Stimulated activated CD8-positive, alpha-beta memory T cell treated with anti-CD3 and anti-CD28 coated beads, Interleukin-7, amount 100 ng/mL, for 24 hours (primary cell): ENCODE measurements around the gene RSPH9.
"Not testable (repeated sequence)": the region's sequence is repeated elsewhere in the genome, so short reads cannot be mapped to it uniquely, and the experiment has no call there.

ENCODE experiments used
- DNase-seq: peaks from one replicate; pipeline ENCODE4 v3.0.0-alpha.2; 2020; ENCODE audit warnings: low read depth

The RSPH9 gene

DNA sequence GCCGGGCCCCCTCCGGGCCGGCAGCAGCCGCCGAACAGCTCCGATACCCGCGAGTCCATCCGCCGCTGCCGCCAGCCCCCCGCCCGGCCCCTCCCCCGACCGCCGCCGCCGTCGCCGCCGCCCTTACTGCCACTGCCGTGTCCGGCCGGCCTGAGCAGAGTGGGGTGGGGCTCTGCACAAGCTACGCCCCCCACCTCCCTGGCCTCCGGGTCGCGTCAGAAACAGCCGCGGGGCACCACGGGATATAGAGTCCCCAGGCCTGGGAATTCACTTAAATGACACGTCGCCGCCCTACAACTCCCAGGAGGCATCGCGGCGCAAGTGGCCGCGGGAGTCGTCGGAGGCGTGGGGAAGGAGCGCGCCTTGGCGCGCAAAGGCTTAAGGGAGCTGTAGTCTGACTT is 15.7 kb upstream of the RSPH9 start, which contains the start of gene GTPBP2:
TSS of gene GTPBP2 (minus strand) at position 161 of the 401 bp plus-strand sequence. CDS start at position 59, 102 bp downstream.
- DNase-seq = peak; percentile 90

DNA sequence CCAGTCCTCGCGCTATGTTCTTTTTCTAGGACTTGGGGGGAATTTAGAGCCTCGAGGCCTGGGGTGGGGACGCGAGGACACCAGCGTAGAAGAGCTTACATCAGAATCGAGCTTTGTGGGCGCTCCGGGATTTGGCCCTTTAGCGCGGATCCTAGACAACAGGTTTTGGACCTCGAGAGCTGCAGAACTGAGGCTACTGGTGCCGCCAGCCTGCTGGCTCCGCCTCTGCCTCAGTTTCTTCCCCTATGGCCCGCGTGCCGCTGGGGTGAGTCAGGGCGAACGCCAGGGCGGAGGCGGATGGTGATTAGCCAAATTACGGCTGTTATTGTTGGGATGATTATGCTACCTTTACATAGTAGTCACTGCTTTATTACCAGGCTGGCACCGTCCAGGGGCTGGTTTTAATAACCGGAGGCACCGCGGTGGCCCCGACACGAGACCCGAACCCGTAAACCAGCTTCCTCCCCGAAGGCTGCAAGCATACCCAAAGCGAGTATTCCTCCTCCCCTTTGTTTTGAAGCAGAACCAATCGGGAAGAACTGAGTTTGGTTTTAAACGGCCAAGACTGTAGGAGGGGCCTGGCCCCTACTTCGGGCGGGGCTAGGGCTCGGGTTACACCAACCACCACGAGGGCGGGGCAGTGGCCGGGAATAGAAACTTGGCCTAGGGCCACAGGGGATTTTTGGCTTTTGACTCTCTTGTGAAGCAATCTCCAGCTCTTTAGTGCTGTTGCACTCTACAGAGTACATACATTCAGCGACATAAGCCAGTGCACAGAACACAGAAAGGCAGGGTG is 15.1 kb upstream of the RSPH9 start:
- DNase-seq = peak; percentile 81

DNA sequence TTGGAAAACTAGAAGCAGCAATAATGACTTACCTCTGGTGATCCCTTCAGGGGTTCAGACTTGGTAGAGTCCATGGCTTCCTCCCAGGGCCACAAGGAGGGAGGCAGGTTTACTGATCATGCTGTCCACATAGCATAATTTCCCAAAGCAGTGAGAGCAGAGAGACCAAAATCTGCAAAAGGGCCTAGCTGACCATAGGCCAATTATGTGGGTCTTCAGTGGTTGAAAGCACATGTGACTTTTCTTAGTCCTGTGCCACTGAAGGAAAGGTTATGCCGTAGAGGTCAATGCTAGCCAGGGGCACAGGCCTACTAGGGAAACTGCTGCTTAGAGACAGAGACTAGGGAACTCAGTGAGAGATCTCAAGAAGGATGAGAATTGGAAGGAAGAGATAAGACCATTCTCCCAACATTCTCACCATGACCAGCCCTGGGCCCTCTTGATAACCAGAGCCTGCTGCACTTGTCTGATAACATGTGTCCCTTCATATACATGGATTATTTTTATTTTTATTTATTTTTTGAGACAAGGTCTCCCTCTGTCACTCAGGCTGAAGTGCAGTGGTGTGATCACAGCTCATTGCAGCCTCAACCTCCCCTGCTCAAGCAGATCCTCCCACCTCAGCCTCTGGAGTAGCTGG is 13.7 kb upstream of the RSPH9 start:
- DNase-seq = no peak

DNA sequence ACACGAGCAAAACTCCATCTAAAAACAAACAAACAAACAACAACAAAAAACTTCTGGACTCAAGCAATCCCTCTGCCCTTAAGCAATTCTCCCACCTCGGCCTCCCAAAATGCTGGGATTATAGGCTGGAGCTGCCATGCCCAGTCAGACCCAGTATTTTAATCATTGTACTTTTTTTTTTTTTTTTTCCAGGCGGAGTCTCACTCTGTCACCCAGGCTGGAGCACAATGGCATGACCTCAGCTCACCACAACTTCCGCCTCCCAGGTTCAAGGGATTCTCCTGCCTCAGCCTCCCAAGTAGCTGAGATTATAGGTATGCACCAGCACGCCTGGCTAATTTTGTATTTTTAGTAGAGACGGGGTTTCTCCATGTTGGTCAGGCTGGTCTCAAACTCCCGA is 11.8 kb upstream of the RSPH9 start:
- not testable (repeated sequence) for DNase-seq

DNA sequence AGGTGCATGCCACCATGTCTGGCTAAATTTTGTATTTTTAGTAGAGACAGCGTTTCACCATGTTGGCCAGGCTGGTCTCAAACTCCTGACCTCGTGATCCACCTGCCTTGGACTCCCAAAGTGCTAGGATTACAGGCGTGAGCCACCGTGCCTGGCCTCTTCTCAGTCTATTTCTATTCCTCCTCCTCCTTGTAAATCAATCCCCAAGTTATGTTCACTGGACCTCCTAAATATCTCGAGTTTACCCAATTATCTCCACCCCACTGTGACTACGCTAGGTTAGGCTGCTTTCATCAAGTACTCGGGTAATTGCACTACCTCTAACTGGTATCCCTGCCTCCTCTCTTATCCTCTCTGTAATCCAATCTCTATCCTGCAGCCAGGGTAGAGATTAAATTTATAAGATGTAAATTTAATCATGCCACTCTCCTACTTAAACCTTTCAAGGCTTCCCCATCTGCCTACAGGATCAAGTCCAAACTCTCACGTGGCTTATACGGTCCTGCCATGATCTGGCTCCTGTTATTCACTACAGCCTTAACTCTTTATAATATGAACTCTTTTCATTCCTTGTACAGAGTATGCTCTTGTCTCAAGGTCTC is 10.0 kb upstream of the RSPH9 start:
- no peak for DNase-seq

DNA sequence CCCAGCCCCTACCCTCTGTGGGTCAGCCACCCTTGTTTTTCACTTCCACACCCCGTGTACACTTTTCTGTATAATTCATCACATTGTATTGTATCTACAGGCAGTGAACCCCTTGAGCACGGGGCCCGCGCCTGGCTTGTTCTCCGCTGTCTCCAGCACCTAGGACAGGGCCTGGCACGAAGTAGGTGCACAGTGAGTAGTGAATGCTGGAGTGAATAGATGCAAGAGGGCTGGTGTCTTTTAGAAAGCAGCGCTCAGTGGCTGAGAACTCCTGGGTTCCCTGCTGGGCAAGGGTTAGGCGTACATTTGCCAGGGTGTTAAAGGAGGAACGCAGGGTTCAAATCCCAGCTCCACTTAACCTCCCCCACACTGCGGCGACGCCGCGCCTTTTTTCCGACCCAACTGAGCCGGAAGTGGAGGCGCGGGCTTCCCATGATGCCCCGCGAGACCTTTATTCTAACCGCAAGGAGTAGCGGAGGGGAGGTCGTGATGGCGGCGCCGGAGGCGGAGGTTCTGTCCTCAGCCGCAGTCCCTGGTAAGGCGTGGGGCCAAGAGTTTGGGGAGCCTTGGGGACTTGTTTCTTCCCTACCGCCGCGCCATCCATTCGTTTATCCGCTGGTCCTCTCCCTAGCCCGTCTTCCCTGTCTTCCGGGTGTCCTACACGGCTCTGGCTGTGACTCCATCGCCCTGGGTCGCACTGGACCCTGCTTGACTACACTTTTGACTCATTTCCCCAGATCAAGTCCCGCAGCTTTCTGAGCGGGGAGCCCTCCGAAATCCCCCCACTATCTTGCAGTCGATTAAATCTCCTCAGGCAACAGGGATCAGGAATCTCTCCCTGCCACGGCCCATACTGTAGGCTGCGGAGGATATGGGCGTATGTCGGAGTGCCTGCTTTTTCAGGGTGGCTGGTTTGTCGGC is 9.2 kb upstream of the RSPH9 start, which contains the start of gene MAD2L1BP:
TSS of gene MAD2L1BP (plus strand) at position 454 of the 921 bp plus-strand sequence. CDS start at position 490, 36 bp downstream.
- DNase-seq = peak; percentile 81

DNA sequence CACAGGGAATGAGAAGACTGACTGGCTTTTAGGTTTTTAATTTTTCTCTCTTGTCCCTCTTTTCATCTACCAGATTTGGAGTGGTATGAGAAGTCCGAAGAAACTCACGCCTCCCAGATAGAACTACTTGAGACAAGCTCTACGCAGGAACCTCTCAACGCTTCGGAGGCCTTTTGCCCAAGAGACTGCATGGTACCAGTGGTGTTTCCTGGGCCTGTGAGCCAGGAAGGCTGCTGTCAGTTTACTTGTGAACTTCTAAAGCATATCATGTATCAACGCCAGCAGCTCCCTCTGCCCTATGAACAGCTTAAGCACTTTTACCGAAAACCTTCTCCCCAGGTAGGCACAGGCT is 8.6 kb upstream of the RSPH9 start:
- no peak for DNase-seq

DNA sequence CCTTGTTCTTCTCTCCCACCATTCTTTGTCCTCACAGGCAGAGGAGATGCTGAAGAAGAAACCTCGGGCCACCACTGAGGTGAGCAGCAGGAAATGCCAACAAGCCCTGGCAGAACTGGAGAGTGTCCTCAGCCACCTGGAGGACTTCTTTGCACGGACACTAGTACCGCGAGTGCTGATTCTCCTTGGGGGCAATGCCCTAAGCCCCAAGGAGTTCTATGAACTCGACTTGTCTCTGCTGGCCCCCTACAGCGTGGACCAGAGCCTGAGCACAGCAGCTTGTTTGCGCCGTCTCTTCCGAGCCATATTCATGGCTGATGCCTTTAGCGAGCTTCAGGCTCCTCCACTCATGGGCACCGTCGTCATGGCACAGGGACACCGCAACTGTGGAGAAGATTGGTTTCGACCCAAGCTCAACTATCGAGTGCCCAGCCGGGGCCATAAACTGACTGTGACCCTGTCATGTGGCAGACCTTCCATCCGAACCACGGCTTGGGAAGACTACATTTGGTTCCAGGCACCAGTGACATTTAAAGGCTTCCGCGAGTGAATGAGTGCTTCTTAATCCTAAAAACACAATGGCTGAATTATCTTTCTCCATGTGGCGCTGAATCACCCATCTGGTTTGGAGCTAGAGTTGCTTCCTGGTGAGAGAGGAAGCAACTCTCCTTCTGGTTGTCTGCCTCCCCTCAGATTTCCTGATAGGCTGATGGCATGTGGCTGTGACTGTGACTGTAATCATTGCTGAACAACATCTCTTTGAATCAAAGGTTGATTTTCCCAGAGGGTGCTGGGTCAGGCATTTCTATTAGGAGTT is 4.6 kb upstream of the RSPH9 start:
- no peak for DNase-seq

DNA sequence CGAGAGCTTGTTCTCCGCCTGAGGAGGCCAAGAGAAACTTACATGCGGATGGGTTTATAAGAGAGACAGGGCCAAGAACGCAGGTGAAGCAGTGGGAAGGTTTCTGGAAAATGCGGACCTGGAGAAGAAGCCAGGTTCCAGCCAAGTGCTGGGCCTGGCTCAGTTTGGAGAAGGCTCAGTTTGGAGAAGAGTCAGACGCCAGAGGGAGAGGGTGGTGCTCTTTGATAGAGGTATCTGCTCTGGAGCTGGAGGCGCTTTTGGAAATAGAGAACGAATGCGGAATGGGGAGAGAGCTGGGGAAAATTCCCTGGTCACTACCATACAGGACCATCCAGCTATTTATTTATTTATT is 753 bp downstream of the RSPH9 start:
- DNase-seq = no peak

DNA sequence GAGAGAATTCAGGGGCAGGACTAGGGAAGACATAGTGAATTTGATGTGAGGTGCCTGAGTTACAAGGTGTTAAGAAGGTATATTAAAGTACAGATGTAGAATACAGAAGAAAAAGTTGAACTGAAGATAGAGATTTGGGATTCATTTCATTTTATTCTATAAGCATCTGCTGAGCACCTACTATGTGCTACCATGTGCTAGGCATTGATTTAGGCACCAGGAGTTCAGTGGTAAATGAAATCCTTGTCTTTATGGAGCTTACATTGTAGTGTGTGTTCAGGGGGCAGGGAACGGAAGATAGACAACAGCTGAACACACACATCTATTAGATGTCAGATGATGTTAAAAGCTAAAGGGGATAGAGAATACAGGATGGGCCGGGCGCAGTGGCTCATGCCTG is 2.8 kb downstream of the RSPH9 start:
- no peak for DNase-seq

DNA sequence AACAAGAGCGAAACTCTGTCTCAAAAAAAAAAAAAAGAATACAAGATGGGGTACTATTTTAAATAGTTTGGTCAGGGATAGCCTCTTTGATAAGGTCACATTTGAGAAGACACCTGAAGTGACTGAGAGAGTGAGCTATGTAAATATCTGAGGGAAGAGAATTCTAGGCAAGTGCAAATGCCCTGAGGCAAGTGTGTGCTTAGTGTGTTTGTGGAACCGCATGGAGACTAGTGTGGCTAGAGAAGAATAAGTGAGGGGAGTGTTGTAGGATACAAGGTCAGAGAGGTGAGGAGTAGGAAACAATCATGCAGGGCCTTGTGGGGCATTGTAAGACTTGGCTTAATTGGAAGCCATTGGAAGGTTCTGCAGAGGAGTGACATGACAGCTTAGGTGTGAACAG is 3.4 kb downstream of the RSPH9 start:
- DNase-seq = no peak

DNA sequence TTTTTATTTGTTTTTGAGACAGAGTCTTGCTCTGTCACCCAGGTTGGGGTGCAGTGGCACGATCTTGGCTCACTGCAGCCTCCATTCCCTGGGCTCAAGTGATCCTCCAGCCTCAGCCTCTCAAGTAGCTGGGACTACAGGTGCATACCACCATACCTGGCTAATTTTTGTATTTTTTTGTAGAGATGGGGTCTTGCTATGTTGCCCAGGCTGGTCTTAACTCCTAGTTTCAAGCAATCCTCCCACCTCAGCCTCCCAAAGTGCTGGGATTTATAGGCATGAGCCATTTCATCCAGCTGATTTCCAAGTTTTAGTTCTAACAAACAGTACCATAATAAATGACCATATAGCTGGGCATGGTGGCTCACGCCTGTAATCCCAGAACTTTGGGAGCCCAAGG is 8.0 kb downstream of the RSPH9 start:
- not testable (repeated sequence) for DNase-seq

DNA sequence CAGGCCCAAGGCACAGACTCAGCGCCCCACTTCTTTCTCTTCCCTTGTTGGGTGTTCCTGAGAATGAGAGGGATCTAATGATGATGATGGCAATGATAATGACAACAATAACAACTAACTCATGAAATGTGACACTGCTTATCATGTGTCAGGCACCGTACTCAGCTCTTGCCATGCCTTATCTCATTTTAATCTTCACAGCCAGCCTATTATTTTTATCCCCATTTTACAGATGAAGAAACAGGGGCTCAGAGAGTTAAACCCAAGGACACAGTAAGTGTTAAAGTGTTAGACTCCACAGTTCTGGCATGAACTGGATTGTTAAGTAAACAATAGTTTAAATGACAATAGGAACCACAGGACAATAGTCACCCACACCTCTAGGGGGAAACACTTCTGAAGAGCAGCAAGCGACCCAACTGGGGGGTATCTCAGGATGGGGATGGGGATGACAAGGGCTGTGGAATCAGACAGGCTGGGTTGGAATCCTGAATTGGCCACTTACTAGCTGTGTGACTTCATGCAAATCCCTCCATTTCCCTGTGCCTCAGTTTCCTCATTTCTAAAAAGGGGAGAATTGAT is 12.5 kb downstream of the RSPH9 start:
- DNase-seq = no peak

DNA sequence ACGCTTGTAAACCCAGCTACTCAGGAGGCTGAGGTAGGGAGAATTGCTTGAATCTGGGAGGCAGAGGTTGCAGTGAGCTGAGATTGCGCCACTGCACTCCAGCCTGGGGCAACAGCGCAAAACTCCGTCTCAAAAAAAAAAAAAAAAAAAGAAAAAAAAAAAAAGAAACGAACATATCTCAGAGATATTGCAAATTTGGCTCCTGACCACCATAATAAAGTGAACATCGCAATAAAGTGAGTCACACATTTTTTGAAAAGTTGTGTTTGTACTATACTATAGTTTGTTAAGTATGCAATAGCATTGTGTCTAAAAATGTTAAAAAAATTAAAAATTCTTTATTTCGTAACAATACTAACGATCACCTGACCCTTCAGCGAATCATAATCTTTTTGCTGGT is 13.3 kb downstream of the RSPH9 start:
- no peak for DNase-seq

DNA sequence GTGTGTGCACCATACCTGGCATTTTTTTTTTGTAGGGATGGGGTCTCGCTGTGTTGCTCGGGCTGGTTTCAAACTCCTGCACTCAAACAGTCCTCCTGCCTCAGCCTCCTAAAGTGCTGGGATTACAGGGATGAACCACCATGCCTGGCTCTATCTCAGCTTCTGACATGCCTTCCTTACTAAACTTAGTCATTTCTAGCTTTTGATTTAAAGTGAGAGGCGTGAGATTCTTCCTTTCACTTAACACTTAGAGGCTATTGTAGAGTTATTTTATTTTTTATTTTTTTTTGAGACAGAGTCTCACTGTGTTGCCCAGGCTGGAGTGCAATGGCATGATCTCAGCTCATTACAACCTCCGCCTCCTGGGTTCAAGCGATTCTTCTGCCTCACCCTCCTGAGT is 18.1 kb downstream of the RSPH9 start:
- DNase-seq = not testable (repeated sequence)

DNA sequence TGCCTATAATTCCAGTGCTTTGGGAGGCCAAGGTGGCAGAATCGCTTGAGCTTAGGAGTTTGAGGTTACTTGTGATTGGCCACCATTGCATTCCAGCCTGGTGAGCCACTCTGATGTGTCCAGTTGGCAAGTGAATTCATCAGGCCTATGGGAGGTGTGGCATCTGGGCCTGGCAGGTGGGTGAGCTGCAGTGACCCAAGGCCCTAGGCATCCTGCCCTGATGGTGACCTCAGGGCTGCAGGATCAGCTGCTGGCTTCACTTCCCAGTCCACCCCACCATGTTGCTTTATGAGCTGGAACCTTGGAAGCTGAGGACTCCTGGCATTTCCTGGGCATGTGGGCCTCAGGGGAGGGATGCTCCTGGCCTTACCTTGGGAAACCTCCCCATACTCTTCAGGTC is 20.5 kb downstream of the RSPH9 start:
- no peak for DNase-seq

DNA sequence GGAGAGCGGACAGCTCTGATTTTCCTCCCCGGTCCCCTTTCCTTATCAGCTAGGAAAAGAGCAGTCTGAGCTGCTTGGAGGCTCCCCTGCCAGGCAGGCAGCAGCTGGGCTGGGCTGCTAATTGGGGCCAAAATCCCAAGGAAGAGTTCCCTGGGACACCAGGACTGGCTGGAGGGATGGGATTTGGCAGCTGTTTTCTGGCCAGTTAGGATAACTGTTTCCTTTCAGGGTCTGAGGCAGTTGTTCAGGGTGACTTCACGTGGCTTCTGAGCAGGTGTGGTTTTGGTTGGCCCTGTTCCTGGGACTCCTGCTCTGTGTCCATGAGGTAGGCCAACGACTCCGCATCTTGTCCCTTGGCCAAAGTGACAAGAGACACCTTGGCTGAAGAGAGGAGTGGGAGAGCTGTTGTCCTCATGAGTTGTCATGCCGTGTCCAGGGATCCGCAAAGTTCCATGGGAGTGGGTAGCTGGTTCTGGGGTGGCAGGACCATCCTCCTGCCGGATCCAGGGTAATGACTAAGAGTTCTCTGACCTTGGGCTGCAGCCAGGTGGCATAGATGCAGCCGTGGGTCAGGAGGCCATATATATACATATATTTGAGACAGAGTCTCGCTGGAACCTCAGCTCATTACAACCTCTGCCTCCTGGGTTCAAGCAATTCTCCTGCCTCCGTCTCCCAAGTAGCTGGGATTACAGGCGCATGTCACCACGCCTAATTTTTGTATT is 21.5 kb downstream of the RSPH9 start:
- DNase-seq = no peak

DNA sequence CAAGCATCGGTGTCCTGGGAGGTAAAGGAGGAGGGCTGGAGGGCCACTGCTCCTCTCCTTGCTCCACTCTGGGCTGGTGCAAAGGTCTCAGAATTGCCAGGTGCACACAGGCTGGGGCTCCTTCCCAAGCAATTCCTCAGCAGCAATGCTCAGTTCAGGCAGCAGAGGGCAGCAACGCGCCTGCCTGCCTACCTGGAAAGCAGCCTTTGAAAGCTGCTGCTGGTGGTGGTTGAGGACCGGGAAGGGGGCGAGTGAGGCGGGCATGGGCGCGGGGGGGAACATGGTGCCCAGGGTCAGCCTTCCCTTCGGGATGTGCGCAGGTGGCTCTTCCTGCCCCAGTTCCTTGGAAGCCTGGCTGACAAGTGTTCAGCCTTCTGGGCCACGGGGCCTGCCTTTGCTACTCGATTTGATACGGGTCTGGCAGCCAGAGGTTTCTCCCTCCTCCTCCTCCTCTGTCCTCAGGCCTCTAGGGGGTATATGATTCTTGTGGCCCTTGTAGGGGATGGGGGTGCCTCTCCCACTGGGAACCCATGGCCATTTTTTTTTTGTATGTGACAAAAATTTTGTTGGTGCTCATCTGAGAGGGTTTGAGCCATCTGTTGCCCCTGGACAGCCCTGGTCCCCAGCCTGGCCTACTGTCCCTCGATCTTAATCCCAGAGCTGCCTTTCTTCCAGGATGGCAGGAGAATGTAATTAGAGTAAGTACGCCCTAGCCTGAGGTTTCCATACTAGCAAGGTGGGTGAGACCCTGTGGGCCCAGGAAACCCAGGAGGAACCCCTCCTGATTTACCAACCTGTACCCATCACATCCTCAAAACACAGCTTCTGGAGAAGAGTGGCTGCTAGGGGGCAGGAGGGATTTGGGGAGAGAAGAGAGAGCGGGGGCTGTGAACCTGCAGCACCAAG is 22.7 kb downstream of the RSPH9 start:
- peak; percentile 77 for DNase-seq
